Measurements from ENCODE around the gene MICB. TPM values are rescaled to one million over a fixed set of nuclear protein-coding genes. Genes with fewer than 3 reads are reported as not detected.

MICB gene
- total and polyA plus RNA-seq, 4 donors = 0.19 to 4.9 (median 1.2) TPM

GRCh38 chr6:31534521-31535040 lies 36.6 kb downstream of the MICB start:
- Histone ChIP-seq H3K27ac (ENCODE audit: low read depth in 1 of 2, low read length in 2 of 2) (no peak overlapping the region), H3K4me3 (ENCODE audit: low read depth in 1 of 3, low read length in 3 of 3) (no peak overlapping the region), H3K9ac (ENCODE audit: low read depth in 1 of 2, low read length in 2 of 2) (no peak overlapping the region), H3K36me3 (ENCODE audit: control insufficient read depth in 4 of 4, insufficient read depth in 3 of 4, low read depth in 1 of 4, low read length in 3 of 4) (peaks cover 28 to 86% (median 72%) of the 10 kb centered on the region in 4 donors), H3K9me3 (ENCODE audit: control insufficient read depth in 4 of 4, low read length in 3 of 4) (no peaks in the 10 kb centered on the region), H3K4me1 (ENCODE audit: control insufficient read depth in 4 of 4, insufficient read depth in 4 of 4, low read length in 3 of 4) (peaks cover 2 to 14% (median 10%) of the 10 kb centered on the region in 4 donors), H3K27me3 (ENCODE audit: control insufficient read depth in 4 of 4, insufficient read depth in 4 of 4, low read length in 3 of 4) (no peaks in the 10 kb centered on the region)
- DNase-seq (ENCODE audit: low spot score) = no peak
- TF ChIP-seq NR2F2 (IDR thresholded peaks at IDR 0.05) (no peak), MAX (IDR thresholded peaks at IDR 0.05) (no peak), RXRA (IDR thresholded peaks at IDR 0.05) (no peak), RAD21 (IDR thresholded peaks at IDR 0.05) (no peak), HNF4G (IDR thresholded peaks at IDR 0.05) (no peak), HNF4A (conservative IDR thresholded peaks at IDR 0.05) (no peak), SP1 (IDR thresholded peaks at IDR 0.05) (no peak), YY1 (IDR thresholded peaks at IDR 0.05) (no peak), FOXA1 (IDR thresholded peaks at IDR 0.05) (no peak), TAF1 (conservative IDR thresholded peaks at IDR 0.05) (no peak), JUND (IDR thresholded peaks at IDR 0.05) (no peak)
- WGBS = 92% methylated on average over 24 of the region's 24 CpGs

GRCh38 chr6:31535538-31536324 lies 37.8 kb downstream of the MICB start:
- 71% methylated on average over 2 of the region's 2 CpGs for whole genome bisulfite sequencing
- Histone ChIP-seq H3K27ac (ENCODE audit: low read depth in 1 of 2, low read length in 2 of 2) (no peak overlapping the region), H3K9ac (ENCODE audit: low read depth in 1 of 2, low read length in 2 of 2) (no peak overlapping the region), H3K9me3 (ENCODE audit: control insufficient read depth in 4 of 4, low read length in 3 of 4) (no peaks in the 10 kb centered on the region), H3K27me3 (ENCODE audit: control insufficient read depth in 4 of 4, insufficient read depth in 4 of 4, low read length in 3 of 4) (no peaks in the 10 kb centered on the region), H3K36me3 (ENCODE audit: control insufficient read depth in 4 of 4, insufficient read depth in 3 of 4, low read depth in 1 of 4, low read length in 3 of 4) (peaks cover 28 to 76% (median 68%) of the 10 kb centered on the region in 4 donors), H3K4me1 (ENCODE audit: control insufficient read depth in 4 of 4, insufficient read depth in 4 of 4, low read length in 3 of 4) (peaks cover 5 to 23% (median 21%) of the 10 kb centered on the region in 4 donors), H3K4me3 (ENCODE audit: low read depth in 1 of 3, low read length in 3 of 3) (no peak overlapping the region)
- no peak for DNase-seq (ENCODE audit: low spot score)
- TF ChIP-seq MAX (IDR thresholded peaks at IDR 0.05) (no peak), ATF3 (IDR thresholded peaks at IDR 0.05) (no peak), YY1 (IDR thresholded peaks at IDR 0.05) (no peak), SP1 (IDR thresholded peaks at IDR 0.05) (no peak), EGR1 (IDR thresholded peaks at IDR 0.05; ENCODE audit: low read depth in 2 of 2) (no peak), FOXA2 (IDR thresholded peaks at IDR 0.05) (no peak), CTCF (IDR thresholded peaks at IDR 0.05; ENCODE audit: low read depth, low read length, missing input control) (no peak), NR2F2 (IDR thresholded peaks at IDR 0.05) (no peak), GABPA (IDR thresholded peaks at IDR 0.05 in 1 of 2, conservative IDR thresholded peaks at IDR 0.05 in 1 of 2) (no peak)
